Measurements from ENCODE around the gene NTSR1. TPM values are rescaled to one million over a fixed set of nuclear protein-coding genes. Genes with fewer than 3 reads are reported as not detected.

The NTSR1 gene
- total RNA-seq, 3 donors from 2014 or later, result 0.08 TPM; not detected in 2

DNA sequence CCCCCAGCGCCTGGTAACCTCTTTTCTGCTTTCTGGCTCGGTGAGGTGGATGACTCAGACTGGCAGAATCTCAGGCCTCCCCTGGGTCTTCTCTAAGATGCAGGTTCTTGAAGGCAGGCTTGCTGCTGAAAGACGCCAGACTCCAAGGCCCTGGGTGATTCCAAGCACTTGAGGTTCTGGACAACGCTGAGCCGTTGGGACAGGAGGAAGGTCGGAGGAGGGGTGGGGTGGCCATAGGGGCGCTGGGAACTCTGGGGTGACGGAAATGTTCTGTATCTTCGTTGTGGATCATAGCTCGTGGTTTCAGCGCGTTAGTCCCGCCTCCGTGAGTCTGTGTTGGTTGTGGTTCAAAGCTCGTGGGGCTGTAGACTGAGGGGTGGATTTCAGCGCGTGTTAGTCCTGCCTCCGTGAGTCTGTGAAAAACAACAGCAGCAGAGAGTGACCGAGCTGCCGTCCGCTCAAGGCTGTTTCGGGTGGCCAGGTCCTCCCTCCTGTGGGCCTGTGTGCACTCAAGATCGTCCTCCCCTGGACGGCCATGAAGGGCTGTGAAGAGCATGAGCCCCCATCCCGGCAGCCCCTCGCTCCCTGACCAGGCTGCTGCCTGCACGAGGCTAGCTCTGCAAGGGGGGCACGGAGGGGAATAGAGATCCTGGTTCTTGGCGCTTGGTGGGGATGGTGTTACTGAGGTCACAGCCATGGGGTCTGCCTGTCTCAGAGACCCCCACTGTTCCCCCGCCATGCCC is 7.7 kb downstream of the NTSR1 start:
- peak; percentile 85 to 88 for ATAC-seq
- Mint-ChIP-seq H3K9me3 (peaks cover 8% of the 10 kb centered on the region), H3K27me3 (ENCODE audit: low read depth) (peaks cover 3% of the 10 kb centered on the region), H3K36me3 (ENCODE audit: insufficient read depth) (no peaks in the 10 kb centered on the region), H3K4me1 (ENCODE audit: low read depth) (peaks cover 26% of the 10 kb centered on the region), H3K4me3 (peak overlapping the region; percentile 22)
- DNase-seq, result peak; percentile 25

DNA sequence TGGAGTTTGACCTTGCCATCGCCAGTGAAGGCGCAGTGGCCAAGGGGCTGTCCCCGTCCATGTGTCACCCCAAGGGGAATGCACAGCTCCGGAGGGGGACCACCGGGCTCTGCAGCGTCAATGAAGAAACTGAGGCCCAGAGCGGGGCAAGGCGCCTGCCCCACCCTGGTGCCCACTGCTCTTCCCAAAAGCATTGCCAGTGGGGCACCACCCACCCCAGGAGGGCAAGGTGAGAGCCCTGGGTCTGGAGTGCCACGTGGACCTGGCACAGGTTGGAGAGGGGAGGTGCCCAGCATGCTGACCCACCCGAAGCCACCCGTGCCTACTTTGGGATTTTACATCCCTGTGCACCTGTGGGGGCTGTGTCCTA is 8.3 kb downstream of the NTSR1 start:
- Mint-ChIP-seq H3K4me1 (ENCODE audit: low read depth) (peaks cover 31% of the 10 kb centered on the region), H3K4me3 (no peak overlapping the region), H3K36me3 (ENCODE audit: insufficient read depth) (no peaks in the 10 kb centered on the region), H3K9me3 (peaks cover 13% of the 10 kb centered on the region), H3K27me3 (ENCODE audit: low read depth) (no peaks in the 10 kb centered on the region)
- ATAC-seq (no peak), DNase-seq (no peak)

DNA sequence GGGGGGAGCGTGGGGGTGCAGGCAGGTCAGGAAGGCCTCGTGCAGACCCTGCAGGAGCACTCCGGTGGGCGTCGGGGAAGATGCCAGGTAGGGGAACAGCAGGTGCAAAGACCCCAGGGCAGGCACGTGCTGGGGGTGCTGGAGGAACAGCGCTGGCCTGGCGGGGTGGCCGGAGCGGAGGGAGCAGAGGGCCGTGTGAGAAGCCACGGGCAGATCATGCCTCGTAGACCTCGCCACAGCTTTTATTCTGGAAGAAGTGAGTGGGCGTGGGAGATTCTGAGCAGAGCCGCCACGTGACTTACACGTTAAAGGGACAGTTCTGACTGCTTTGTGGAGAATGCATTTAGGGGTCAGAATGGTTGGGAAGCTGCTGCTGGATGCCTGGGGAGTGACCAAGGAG is 9.3 kb downstream of the NTSR1 start:
- Mint-ChIP-seq H3K4me3 (no peak overlapping the region), H3K27me3 (ENCODE audit: low read depth) (no peaks in the 10 kb centered on the region), H3K36me3 (ENCODE audit: insufficient read depth) (no peaks in the 10 kb centered on the region), H3K9me3 (peaks cover 13% of the 10 kb centered on the region), H3K4me1 (ENCODE audit: low read depth) (peaks cover 34% of the 10 kb centered on the region)
- DNase-seq, result no peak
- no peak for ATAC-seq

DNA sequence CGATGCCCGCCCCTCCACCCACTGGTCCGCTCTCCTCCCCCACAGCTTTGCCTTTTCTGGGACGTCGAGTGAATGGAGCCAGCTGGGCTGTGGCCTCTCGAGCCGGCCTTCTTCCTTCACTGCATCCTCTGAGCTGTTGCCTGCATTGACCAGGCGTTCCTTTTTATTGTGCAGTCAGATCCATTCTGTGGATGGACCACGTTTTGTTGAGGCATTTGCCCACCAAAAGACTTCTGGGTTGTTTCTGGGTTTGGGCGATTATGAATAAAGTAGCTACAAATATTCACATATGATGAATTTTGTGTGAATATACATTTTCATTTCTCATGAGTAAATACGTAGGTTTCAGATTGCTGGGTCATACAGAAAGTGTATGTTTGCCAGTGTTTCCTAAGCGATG is 9.9 kb downstream of the NTSR1 start:
- Mint-ChIP-seq H3K4me3 (no peak overlapping the region), H3K36me3 (ENCODE audit: insufficient read depth) (no peaks in the 10 kb centered on the region), H3K27me3 (ENCODE audit: low read depth) (no peaks in the 10 kb centered on the region), H3K4me1 (ENCODE audit: low read depth) (peaks cover 34% of the 10 kb centered on the region), H3K9me3 (peaks cover 13% of the 10 kb centered on the region)
- no peak for ATAC-seq
- DNase-seq, result no peak

DNA sequence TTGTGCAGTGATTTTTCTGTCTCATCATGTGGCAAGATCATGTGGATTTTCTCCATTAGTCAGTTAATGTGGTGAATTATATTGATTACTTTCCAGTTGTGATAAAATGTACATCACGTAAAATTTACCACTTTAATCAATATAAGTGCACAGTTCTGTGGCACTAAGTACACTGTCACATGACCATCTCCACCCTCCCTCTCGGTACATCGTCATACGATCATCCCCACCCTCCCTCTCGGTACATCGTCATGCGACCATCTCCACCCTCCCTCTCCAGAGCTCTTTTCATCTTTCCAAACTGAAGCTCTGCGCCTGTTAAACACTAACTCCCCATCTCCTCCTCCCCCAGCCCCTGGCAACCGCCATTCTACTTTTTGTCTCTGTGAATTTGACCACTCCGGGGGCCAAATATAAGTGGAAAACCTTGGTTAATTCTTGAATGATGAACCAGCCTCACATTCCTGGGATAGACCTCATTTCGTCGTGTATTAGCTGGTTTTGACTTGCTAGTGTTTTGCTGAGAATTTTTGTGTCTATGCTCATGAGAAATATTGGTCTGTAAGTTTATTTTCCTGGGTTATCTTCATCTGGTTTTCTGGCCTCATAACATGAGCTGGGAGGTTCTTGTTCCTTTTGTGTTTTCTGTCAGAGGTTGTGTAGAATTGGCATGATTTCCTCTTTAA is 10.8 kb downstream of the NTSR1 start:
- no peak for DNase-seq
- no peak overlapping the region for H3K4me3 Mint-ChIP-seq
- no peaks in the 10 kb centered on the region for H3K36me3 Mint-ChIP-seq (ENCODE audit: insufficient read depth)
- no peaks in the 10 kb centered on the region for H3K27me3 Mint-ChIP-seq (ENCODE audit: low read depth)
- ATAC-seq, result no peak
- H3K9me3 Mint-ChIP-seq, result peaks cover 13% of the 10 kb centered on the region
- peaks cover 34% of the 10 kb centered on the region for H3K4me1 Mint-ChIP-seq (ENCODE audit: low read depth)

DNA sequence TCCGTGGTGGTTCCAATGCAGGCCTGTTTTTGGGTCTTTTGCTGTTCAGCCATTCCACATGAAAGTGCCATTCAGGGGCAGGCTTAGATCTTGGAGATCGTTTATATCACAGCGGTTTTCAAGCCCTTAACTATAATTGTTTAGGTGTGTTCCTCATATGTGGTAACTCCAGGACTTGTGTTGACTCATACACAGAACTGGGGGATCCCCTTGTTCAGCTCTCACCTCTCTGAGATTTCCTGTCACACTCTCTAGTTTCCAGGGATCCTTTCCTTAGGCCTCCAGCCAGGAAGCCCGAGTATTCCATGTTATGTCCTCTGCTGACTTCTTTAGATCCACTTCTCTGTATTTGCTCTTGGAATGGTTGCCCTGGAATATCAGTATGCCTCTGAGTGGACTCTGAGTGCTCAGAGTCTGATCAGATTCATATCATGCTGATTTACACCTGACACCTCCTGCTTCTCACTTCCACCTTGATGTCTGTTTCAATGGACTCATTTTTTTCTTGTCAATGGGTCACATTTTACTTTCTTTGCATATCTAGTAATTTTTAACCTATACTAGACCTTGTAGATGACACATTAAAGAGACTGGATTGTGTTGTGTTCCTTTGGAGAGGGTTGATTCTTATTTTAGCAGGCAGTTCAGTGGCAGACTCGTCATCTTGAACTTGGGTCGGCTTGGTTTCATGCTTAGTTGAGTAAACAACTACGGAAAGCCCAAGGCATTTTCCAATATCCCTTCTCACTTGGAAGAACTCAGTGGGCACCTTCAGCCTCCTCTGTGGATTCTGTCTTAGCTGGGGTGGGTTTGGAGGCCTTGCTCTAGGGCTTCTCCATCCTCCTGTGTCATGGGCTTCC is 13.1 kb downstream of the NTSR1 start:
- peaks cover 3% of the 10 kb centered on the region for H3K27me3 Mint-ChIP-seq (ENCODE audit: low read depth)
- peak; percentile 50 to 71 for ATAC-seq
- no peak overlapping the region for H3K4me3 Mint-ChIP-seq
- DNase-seq, result no peak
- peaks cover 13% of the 10 kb centered on the region for H3K9me3 Mint-ChIP-seq
- peaks cover 18% of the 10 kb centered on the region for H3K4me1 Mint-ChIP-seq (ENCODE audit: low read depth)
- H3K36me3 Mint-ChIP-seq (ENCODE audit: insufficient read depth), result no peaks in the 10 kb centered on the region

DNA sequence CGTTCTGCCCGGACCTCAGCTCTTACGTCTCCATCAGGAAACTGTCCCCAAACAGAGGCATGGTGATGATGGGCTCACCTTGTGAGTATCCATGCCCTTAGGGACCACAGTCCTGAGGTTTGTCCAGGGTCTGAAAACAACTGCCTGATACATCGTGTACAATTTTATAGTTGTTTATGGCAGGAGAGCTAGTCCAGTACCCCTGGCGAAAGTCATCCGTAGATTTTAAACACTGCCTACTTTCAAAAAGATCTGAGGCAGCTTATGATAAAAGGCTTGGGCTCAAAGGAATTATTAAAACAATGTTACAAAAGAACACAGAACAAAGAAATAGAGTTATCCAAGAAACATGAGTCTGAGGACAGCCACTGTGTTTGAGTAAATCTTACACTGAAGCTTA is 14.0 kb downstream of the NTSR1 start:
- H3K27me3 Mint-ChIP-seq (ENCODE audit: low read depth), result peaks cover 3% of the 10 kb centered on the region
- peaks cover 14% of the 10 kb centered on the region for H3K4me1 Mint-ChIP-seq (ENCODE audit: low read depth)
- H3K4me3 Mint-ChIP-seq, result no peak overlapping the region
- ATAC-seq (no peak), DNase-seq (no peak)
- H3K9me3 Mint-ChIP-seq, result peaks cover 13% of the 10 kb centered on the region
- no peaks in the 10 kb centered on the region for H3K36me3 Mint-ChIP-seq (ENCODE audit: insufficient read depth)

DNA sequence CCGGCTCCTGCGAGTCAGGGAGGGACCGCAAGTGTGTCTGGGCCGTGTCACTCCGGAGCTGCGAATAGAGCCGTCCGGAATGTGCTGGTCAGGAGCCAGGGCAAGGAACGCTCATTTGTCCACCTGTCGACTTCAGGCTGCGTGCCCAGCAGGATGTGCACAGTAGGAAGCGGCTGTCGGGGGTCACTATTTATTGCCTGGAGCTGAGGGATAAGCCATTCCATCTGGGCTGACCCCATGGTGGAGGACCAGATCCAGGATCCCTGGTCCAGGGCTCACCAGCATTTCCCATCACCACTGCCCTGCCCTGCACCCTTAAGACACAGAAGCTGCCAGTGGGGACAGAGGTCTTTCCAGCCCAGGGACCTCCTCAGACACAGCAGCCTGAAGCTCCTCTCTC is 14.7 kb downstream of the NTSR1 start:
- Mint-ChIP-seq H3K4me3 (no peak overlapping the region), H3K9me3 (peaks cover 13% of the 10 kb centered on the region), H3K27me3 (ENCODE audit: low read depth) (peaks cover 3% of the 10 kb centered on the region), H3K4me1 (ENCODE audit: low read depth) (peaks cover 15% of the 10 kb centered on the region), H3K36me3 (ENCODE audit: insufficient read depth) (no peaks in the 10 kb centered on the region)
- DNase-seq (no peak), ATAC-seq (no peak)

DNA sequence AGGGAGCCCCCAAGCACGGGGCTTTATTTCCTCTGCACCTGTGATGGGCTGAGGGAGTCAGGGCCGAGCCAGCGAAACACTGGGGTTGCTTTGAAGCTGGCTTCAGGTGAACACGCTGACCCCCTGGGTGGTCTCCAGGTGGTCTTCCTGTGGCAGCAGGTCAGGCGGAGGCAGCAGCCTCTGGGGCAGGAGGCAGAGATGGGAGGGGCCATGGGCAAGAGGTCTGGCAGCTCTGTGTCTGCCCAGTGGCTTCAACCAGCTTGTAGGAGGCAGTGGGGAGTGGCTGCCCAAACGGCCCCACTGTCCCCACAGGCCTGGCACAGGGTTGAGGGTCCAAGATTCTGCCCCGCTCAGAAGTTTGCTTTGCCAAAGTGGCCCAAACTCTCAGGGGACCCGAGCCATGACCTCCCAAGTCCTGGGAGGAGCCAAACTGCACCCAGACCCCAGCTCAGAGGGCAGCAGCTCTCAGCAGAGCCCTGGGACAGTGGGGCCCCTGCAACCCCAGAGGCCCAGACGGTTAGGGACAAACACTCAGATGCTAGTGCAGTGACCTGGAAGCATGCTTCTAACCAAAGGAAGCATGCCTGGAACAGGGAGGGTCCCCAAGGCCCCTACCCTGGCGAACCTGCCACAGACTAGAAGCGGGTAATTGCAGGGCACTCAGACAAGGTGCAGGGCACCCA is 15.3 kb downstream of the NTSR1 start:
- Mint-ChIP-seq H3K4me3 (no peak overlapping the region), H3K9me3 (peaks cover 13% of the 10 kb centered on the region), H3K27me3 (ENCODE audit: low read depth) (peaks cover 3% of the 10 kb centered on the region), H3K36me3 (ENCODE audit: insufficient read depth) (no peaks in the 10 kb centered on the region), H3K4me1 (ENCODE audit: low read depth) (peaks cover 16% of the 10 kb centered on the region)
- ATAC-seq (no peak), DNase-seq (no peak)

DNA sequence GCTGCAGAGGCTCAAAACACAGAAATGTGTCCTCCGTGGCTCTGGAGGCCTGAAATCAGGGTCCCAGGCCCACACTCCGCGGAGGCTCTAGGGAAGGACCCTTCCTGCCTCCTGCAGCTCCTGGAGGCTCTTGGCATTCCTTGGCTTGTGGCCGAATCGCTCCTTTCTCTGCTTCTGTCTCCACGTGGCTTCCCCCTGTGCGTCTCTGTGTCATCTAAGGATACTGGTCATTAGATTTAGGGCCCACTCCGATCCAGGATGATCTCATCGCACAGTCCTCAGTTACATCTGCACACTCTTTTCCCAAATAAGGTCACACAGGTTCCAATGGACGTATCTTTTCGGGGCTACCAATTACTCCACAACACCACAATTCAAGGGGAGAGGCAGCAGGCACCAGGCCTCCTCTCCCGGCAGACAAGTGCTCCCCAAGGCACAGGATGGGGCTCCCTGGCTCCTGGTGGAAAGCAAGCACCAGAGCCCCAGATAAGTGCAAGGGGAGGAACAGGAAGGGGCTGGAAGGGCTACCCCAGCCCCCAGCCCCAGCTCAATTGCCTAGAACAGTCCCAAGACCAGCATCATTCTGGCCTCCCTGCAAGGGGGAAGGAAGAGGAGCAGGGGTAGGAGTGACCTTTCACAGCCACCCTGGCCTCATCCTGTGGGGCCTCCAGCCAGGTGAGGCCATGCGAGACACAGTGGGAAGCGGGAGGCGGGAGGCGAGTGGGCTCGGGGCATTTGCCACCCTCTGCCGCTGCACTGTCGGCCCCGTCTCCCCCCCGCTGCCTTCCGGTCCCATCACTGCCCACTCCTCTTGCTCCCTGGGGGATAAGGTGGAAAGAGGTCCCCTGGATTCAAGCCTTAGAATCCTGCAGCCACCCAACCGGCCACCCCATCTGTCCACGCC is 16.3 kb downstream of the NTSR1 start:
- ATAC-seq, result no peak

DNA sequence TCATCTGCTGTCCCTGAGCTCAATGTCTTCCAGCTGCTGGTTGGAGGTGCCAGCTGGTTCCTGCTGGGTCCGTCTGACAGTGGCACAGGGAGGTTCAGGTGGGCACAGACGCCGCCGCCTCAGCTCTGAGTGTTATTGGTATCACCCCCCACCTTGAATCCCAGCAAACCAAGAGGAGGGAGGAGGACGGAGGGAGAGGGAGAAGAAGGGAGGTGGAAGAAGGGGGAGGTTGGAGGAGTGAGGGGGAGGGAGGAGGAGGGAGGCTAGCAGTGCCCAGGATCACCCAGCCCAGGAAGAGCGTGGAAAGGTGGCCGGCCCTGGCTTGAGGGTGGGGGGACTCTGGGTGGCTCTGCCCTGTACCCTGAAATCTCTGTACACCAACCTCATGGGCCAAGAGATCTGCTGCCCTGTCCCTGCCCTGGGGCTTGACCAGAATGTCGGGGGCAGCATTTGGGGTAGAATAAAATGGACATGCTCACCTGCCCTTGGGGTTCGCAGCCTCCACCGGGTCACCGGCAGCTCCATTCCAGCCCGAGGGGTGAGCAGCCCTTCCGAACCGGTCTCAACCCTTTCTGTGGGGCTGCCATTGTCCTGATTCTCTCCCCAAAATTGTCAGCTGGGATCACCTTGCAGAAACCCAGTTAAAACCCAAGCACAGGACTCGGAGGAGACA is 17.1 kb downstream of the NTSR1 start:
- peaks cover 7% of the 10 kb centered on the region for H3K9me3 Mint-ChIP-seq
- peaks cover 3% of the 10 kb centered on the region for H3K27me3 Mint-ChIP-seq (ENCODE audit: low read depth)
- ATAC-seq, result no peak
- no peak overlapping the region for H3K4me3 Mint-ChIP-seq
- DNase-seq, result no peak
- H3K4me1 Mint-ChIP-seq (ENCODE audit: low read depth), result peaks cover 16% of the 10 kb centered on the region
- no peaks in the 10 kb centered on the region for H3K36me3 Mint-ChIP-seq (ENCODE audit: insufficient read depth)

More for the DNA sequence above, 16.3 kb downstream of the NTSR1 start:
- Mint-ChIP-seq H3K4me1 (ENCODE audit: low read depth) (peaks cover 16% of the 10 kb centered on the region), H3K4me3 (no peak overlapping the region), H3K9me3 (peaks cover 13% of the 10 kb centered on the region), H3K27me3 (ENCODE audit: low read depth) (peaks cover 3% of the 10 kb centered on the region), H3K36me3 (ENCODE audit: insufficient read depth) (no peaks in the 10 kb centered on the region)
- DNase-seq, result no peak

DNA sequence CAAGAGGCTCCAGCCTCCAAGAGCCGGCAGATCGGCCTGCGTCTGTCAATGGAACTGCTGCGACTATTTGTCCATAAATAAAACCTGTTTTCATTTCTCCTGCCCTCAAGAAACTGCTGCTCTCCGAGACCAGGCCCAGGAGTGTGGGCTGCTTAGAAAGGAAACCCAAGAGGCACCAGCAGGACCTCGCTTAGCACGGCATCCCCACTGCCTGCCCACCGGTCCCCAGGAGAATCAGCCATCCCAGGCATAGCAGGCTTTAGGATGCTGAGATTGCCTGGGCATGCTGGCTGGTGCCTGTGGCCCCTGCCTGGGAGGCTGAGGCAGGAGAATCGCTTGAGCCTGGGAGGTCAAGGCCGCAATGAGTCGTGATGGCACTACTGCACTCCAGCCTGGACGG is 17.6 kb downstream of the NTSR1 start:
- H3K9me3 Mint-ChIP-seq, result peaks cover 6% of the 10 kb centered on the region
- peaks cover 16% of the 10 kb centered on the region for H3K4me1 Mint-ChIP-seq (ENCODE audit: low read depth)
- H3K36me3 Mint-ChIP-seq (ENCODE audit: insufficient read depth), result no peaks in the 10 kb centered on the region
- ATAC-seq (no peak), DNase-seq (no peak)
- H3K27me3 Mint-ChIP-seq (ENCODE audit: low read depth), result peaks cover 3% of the 10 kb centered on the region
- H3K4me3 Mint-ChIP-seq, result no peak overlapping the region
